ENCODE measurements around the gene HACL1. TPM values are rescaled to one million over a fixed set of nuclear protein-coding genes. Genes with fewer than 3 reads are reported as not detected.
A peak's percentile ranks its signal among the peaks of the same experiment; 100 is the strongest.

Gene HACL1
- 54.7 and 56.8 TPM in 2 replicates for polyA plus RNA-seq (2014; cell fraction: cytosol; rRNA removed)
- 34.1 and 50.7 TPM in 2 replicates for polyA plus RNA-seq (2014; cell fraction: nucleus; rRNA removed)

DNA sequence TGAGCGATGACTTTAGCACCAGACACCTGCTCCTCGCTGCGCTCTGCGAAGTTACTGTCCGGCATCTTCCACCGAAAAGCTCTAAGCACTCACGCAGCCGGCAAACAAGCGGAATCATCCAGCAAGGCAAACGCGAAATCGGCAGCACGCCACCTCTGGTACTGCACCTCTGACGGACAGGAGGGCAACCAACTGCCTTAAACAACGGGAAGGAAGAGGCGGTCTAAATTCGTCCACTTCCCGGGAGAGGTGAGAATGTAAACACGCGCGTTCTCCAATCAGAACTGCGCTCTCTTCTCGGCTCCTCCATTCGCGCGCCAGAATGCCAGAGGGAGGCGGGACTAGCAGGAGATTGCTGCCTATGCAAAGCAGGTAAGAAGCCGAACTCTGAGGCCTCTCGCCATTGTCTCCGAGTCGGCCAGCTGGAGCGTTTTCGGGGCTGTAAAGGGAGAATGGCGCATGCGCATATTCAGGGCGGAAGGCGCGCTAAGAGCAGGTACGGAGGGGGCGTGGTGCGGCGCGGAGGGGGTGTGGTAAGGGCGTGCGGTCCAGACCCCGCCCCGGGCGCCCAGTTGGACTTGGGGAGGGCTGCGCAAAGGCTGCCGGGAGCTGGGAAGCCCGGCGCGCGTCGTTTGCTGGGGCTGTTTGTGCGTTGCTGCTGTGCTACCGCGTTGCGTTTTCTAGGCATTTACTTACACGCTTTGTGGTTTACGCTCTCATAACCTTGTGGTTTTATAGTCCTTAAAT lies at the start of gene HACL1, which contains the start of gene BTD:
HACL1 (minus strand) TSS at position 171 of the 747 bp plus-strand sequence; CDS start at position 65, 106 bp downstream.
BTD (plus strand) TSS at position 347 of the 747 bp plus-strand sequence. CDS start 33,695 bp downstream, outside the sequence.
- DNase-seq (ENCODE audit: low spot score): peak; percentile 100

DNA sequence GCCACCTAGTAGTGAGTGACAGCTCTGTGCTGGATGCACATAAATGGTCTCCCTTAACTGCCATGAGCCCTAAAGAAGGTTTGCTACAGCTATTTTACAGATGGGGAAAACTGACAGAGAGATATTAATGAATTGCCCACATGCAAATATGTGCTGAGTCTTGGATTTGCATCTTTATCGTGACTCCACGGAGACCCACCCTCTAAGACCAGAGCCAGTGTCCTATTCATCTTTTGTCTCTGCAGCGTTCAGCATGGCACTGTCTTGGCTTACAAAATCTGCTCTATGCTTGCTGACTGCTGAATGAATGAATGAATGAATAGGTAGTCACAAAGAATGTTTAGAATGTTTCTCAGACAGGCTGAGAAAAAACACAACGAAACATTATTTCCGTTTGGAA lies 48.5 kb upstream of the HACL1 start:
- no peak for DNase-seq (ENCODE audit: low spot score)

GRCh38 chr3:15649341-15649740 lies 48.0 kb upstream of the HACL1 start:
- no peak for DNase-seq (ENCODE audit: low spot score)

DNA sequence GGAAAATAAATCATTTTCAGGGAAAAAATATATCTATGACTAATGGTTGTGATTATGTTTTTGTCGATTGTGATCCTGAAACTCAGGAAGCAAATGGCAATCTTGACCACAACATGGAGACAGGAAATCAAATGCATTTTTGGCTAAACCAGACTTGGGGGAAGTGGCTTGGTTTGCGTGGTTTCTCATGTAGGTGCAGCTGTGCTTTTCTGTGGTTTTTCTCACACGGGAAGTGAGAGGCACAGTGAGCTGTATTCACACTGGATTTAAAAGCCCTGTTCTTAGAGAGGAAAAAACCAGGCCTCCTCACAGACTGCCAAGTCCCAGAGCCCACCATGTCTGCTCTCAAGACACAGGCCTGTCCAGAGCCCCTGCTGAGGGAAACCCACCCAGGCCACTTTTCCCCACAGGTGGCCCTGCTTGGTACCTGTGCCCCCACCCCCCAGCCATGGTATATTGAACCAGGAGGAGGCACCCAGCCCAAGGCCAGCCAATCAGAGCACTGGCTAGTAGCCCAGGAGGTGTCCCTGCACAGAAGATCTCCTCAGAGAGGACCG lies 46.3 kb upstream of the HACL1 start:
- DNase-seq (ENCODE audit: low spot score): no peak

- no peak for DNase-seq (ENCODE audit: low spot score)
Measured at GRCh38 chr3:15646851-15647511, 45.6 kb upstream of the HACL1 start.

- DNase-seq (ENCODE audit: low spot score): no peak
Measured at GRCh38 chr3:15645740-15646501, 44.6 kb upstream of the HACL1 start.

DNA sequence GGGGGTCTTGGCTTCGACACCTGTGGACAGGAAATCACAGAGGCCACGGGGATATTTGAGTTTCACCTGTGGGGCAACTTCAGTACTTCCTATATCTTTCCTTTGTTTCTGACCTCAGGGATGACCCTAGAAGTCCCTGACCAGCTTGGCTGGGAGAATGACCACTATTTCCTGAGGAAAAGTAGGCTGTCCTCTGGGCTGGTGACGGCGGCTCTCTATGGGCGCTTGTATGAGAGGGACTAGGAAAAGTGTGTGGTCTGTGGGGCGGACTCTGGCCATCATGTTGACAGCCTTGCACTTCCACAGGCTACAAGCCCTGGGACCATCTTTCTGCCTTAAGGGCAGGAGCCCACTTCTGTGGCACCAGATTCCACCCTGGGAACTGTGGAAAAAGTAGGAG lies 43.9 kb upstream of the HACL1 start:
- DNase-seq (ENCODE audit: low spot score): no peak

- no peak for DNase-seq (ENCODE audit: low spot score)
Measured at GRCh38 chr3:15638891-15639262, 37.5 kb upstream of the HACL1 start.

DNA sequence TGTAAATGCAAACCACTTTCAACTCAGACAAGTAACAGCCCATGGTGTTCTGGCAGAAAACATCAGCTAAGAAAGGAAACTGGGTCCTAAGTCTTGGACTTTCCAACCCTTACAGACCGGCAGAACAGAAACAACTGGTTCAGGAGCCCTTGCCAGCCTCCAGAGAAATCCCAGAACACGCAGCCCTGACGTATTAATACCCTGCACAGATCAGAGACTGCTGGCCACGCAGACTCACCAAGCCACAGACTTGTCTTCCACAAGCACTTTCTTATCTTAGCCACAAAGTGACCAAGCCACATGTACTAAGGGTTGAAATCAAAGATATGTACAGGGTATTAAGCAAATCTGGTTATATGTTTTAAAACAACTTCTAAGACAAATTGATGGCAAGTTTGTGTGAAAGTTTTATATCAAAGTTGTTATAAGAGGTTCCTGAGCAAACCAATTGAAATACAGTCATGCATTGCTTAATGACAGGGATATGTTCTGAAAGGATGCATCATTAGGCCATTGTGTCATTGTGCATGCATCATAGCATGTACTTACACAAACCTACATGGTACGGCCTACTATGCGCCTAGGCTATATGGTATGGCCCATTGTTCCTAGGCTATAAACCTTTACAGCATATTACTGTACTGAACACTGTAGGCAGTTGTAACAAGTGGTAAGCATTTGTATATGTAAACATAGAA lies 37.0 kb upstream of the HACL1 start:
- DNase-seq (ENCODE audit: low spot score): no peak

DNA sequence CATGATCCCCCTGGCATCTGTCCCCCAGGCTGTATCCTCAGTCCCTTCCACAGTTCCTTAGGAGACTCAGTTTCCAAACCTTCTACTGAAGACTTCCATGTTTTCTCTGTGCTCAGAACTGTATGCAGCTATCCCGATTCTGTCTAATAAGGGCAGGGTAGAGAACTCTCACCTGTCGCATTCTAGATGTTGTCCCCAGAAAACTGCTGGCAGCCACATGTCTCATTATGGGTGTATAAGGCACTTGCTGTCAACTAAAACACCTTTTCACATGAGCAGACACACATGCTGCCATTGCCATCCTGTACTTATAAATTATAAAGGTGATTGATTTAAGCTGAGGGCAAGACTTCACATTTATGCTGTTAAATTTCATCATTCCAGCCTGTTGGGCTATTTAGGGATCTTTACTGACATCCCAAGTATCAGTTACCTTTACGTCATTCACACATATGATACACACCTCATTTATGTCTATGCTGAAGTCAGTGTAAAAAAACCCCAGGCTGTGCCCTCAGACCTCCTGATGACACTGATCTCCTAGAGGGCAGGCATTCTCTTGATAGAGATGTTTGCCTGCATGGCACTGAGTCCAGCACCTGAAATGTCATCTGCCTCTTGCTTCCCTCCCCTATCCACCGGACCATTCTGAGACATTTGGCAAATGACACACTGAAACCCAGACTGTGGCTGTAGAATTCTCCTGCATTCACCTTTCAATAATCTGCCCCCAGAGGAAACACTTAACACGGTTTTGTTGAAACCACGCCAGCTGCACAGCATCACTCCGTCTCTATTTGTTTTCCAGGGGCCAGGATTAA lies 36.0 kb upstream of the HACL1 start:
- no peak for DNase-seq (ENCODE audit: low spot score)

DNA sequence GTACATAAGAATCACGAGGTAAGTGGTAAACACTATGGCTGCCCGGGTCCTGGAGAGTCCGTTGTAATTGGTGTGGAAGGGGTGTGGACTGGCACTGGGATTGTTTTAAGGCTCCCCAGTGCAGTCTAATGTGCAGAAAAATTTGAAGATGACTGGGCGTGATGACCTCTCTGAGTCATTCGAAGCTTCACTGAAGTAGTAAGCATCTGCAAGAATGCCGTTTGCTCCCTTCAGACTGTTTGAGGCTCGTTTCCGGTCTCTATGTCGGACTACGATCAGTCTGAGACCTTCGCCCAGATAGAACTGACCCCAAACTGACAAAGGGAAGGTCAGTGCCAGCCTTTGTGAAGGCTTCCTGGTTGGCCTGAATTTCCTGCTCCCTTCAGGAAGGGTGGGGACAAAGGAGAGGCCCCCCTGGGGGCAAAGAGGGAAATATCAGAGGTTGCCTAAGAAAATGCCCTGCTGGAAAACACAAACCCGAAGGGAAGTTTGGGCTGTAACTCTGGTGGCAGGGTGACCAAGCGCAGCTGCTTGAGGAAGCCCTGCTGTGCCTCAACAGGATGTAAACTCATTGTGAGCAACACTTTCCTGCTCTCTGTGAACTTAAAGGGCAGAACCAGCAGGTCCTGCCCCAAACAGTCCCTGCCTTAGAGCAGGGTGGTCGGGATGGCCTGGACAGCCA lies 34.8 kb upstream of the HACL1 start:
- DNase-seq (ENCODE audit: low spot score): no peak

- DNase-seq (ENCODE audit: low spot score): no peak
Measured at GRCh38 chr3:15635121-15635661, 33.8 kb upstream of the HACL1 start.

DNA sequence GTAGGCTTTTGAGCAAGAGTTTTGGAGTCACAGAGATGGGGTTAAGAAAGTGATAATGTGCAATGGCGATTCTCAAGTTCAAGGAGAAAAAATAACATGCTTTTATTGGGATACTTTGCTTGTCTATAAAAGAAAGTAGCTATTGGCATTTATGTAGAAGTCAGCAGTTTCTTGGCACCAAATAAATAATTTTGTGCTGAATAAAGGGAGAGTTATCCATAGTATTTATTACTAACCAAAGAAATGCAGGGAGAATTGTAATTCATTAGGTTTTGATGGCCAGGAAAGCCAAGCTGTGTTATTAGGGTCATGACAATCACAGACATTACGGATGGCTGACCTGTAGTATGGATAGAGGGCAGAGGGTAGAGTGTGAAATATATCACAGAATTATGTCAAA lies 33.3 kb upstream of the HACL1 start:
- no peak for DNase-seq (ENCODE audit: low spot score)

DNA sequence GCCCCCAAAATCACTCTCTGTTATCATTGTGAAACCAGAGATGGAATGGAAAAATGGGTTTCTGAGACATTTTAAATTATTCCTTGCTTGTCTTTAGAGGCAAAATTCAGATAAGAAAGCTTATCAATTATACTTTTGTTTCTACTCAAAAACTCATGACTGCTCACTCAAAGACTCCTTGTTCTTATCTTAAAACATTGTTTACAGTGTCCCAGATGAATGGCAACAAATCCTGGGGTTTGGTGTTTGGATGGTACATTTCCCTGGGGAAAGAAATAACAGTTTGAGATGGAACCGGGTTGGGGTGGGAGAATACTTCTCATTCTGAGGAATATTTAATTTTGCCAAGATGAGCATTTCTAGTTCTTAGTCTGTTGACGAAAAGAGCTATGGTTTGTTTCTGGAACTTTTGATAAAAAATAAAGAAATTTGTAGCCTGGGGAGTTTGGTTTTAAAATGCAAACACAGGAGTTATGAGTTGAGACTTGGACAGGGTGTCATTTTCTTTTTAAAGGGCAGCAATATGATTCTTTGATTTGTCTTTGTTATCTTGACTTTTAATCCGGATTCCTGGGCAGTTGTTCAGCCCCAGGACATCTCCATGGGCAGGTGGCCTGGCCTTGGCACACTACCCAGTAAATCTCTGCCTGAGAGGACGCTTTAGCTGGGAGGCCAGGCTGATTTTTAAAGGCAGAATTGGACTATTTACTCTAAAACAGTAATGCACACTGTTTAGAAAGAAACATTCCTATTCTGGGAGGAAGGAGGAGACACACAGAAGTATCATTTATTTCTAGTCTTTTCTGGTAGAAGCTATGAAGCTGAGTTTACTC lies 32.6 kb upstream of the HACL1 start:
- DNase-seq (ENCODE audit: low spot score): no peak

DNA sequence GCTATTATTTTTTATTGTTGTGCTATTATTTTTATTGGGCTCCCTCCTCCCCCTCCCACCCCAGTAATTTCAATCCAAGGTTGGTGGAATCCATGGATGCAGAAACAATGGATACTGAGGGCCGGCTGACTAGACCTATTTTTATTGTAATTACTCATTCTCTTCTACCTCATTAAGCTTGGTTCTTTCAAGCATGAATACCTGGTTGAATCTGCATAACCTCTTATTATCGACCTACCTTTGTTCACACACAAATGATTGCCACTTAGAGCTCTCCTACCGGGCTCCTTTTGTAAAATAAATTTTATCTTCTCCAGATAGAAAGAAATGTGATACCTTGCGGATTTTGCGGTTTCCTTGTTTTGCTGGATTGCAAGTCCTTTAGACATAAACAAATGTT lies 31.8 kb upstream of the HACL1 start:
- DNase-seq (ENCODE audit: low spot score): no peak

DNA sequence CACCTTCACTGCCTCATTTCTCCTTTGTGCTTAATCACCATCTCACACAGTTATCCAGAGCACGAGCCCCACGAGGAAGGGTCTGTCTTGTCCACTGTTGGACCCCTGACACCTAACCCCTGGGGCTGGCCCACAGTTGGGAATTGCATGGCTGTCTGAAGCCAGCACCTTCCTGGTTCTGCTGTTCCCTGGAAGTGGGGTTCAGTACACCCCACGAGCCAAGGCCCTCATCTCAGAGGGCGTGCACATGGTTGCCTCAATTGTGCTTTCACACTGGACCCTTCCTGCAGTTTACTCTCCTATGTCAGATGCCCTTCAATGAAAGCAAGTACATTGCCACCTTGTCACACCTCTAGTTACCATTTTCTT lies 30.8 kb upstream of the HACL1 start:
- DNase-seq (ENCODE audit: low spot score): no peak

GRCh38 chr3:15631426-15632211 lies 30.2 kb upstream of the HACL1 start:
- DNase-seq (ENCODE audit: low spot score): no peak

All from SK-N-DZ (cell line).